GM19193 (cell line): ENCODE results near the gene GPC3.

Source experiments
- POLR2A ChIP-seq: IDR thresholded peaks from 4 replicates; pipeline ENCODE4 v1.6.1; 2011; ENCODE audit not compliant: insufficient read depth, insufficient read length; ENCODE audit errors: extremely low read depth

Gene GPC3

GRCh38 chrX:133602881-133603280 is 382.5 kb downstream of the GPC3 start:
- no peak for TF ChIP-seq POLR2A

- no peak for TF ChIP-seq POLR2A
Observed at GRCh38 chrX:133601116-133601515, 384.3 kb downstream of the GPC3 start.

GRCh38 chrX:133600536-133600935 is 384.9 kb downstream of the GPC3 start:
- TF ChIP-seq POLR2A, result no peak

GRCh38 chrX:133598601-133599335 is 386.6 kb downstream of the GPC3 start:
- no peak for TF ChIP-seq POLR2A

- TF ChIP-seq POLR2A, result no peak
Observed at GRCh38 chrX:133594156-133594555, 391.2 kb downstream of the GPC3 start.

- TF ChIP-seq POLR2A, result no peak
Observed at GRCh38 chrX:133593531-133593930, 391.9 kb downstream of the GPC3 start.

GRCh38 chrX:133590703-133591505 is 394.5 kb downstream of the GPC3 start:
- no peak for TF ChIP-seq POLR2A

- TF ChIP-seq POLR2A, result no peak
Observed at GRCh38 chrX:133588827-133589226, 396.6 kb downstream of the GPC3 start.

- TF ChIP-seq POLR2A, result no peak
Observed at GRCh38 chrX:133587818-133588217, 397.6 kb downstream of the GPC3 start.

- no peak for TF ChIP-seq POLR2A
Observed at GRCh38 chrX:133587071-133587470, 398.3 kb downstream of the GPC3 start.

GRCh38 chrX:133586443-133586842 is 399.0 kb downstream of the GPC3 start:
- no peak for TF ChIP-seq POLR2A

- TF ChIP-seq POLR2A, result no peak
Observed at GRCh38 chrX:133583825-133584224, 401.6 kb downstream of the GPC3 start.

- TF ChIP-seq POLR2A, result no peak
Observed at GRCh38 chrX:133580625-133581024, 404.8 kb downstream of the GPC3 start.

- no peak for TF ChIP-seq POLR2A
Observed at GRCh38 chrX:133579631-133580030, 405.8 kb downstream of the GPC3 start.

GRCh38 chrX:133576876-133577275 is 408.5 kb downstream of the GPC3 start:
- TF ChIP-seq POLR2A, result no peak
